Upper lobe of left lung (tissue), 4 donors: ENCODE results near the gene UNC13C.

Experiments used
- EP300 ChIP-seq, 4 donors: sonication (generic); formaldehyde crosslinking; IDR thresholded peaks; one replicate each; pipeline ENCODE4 v1.5.1; 2017; ENCODE audit warnings: antibody characterized with exemption in 4 of 4, control low read depth in 2 of 4
- POLR2A ChIP-seq, 4 donors: fragments of 450-650 bp; IDR thresholded peaks; one replicate each; pipeline ENCODE4 v1.5.1; 2016 to 2017; ENCODE audit warnings: antibody characterized with exemption in 4 of 4, mild to moderate bottlenecking in 2 of 4
- POLR2AphosphoS5 ChIP-seq, 2 donors: sonication (generic); formaldehyde crosslinking; IDR thresholded peaks; one replicate each; pipeline ENCODE4 v1.5.1; 2017; ENCODE audit warnings: antibody characterized with exemption in 2 of 2
- TF ChIP-seq, protein P1 (sequence below), 6 experiments: fragments of 450-650 bp in 4 of 6; fragments of 200-600 bp in 2 of 6; sonication (generic) in 2 of 6; IDR thresholded peaks; one replicate each; pipeline ENCODE4 v1.5.1; 2016 to 2019; ENCODE audit warnings: antibody characterized with exemption in 6 of 6

DNA sequence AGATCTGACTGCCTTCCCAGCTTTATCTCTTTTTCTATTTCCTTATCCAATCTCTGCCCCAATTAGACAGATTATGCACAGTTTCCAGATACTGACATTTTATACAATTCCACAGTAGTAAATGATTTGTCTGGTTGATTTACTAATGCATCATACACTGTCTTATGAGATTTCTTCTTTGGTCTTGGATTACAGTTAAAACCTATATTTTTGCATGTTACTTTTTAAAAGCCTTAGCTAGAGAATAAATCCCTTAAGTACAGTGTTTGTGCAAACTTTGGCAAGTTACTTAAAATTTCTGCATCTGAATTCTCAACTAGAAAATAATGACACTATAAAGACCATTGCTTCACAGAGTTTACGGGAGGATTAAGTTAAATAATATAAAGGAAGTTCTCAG is 6.0 kb downstream of the UNC13C start:
- no peak for TF ChIP-seq POLR2AphosphoS5 (IDR thresholded peaks at IDR 0.05)
- TF ChIP-seq, protein P1, sequence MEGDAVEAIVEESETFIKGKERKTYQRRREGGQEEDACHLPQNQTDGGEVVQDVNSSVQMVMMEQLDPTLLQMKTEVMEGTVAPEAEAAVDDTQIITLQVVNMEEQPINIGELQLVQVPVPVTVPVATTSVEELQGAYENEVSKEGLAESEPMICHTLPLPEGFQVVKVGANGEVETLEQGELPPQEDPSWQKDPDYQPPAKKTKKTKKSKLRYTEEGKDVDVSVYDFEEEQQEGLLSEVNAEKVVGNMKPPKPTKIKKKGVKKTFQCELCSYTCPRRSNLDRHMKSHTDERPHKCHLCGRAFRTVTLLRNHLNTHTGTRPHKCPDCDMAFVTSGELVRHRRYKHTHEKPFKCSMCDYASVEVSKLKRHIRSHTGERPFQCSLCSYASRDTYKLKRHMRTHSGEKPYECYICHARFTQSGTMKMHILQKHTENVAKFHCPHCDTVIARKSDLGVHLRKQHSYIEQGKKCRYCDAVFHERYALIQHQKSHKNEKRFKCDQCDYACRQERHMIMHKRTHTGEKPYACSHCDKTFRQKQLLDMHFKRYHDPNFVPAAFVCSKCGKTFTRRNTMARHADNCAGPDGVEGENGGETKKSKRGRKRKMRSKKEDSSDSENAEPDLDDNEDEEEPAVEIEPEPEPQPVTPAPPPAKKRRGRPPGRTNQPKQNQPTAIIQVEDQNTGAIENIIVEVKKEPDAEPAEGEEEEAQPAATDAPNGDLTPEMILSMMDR (IDR thresholded peaks at IDR 0.05): no peak
- no peak for TF ChIP-seq POLR2A (IDR thresholded peaks at IDR 0.05)
- TF ChIP-seq EP300 (IDR thresholded peaks at IDR 0.05): no peak
